Measurements from ENCODE around the gene DPP7. TPM values are rescaled to one million over a fixed set of nuclear protein-coding genes. Genes with fewer than 3 reads are reported as not detected.

Gene DPP7
- total and polyA plus RNA-seq, 2 experiments from 2014 or later, result 19.7 to 26.8 TPM

GRCh38 chr9:137134191-137134590 lies 19.7 kb upstream of the DPP7 start (continued):
- TF ChIP-seq ETS1 (IDR thresholded peaks at IDR 0.05), result no peak
- TF ChIP-seq JUNB (IDR thresholded peaks at IDR 0.05; ENCODE audit: unreplicated experiment), result no peak

GRCh38 chr9:137130176-137130755 lies 15.7 kb upstream of the DPP7 start:
- Mint-ChIP-seq H3K9me3 (no peaks in the 10 kb centered on the region; the same call in 2 of the 3 replicates), H3K4me3 (peak overlapping the region; percentile 82), H3K27me3 (ENCODE audit: insufficient read depth, low read depth, poor library complexity) (peaks cover 10% of the 10 kb centered on the region), H3K27ac (no peak overlapping the region), H3K4me1 (peaks cover 15% of the 10 kb centered on the region), H3K36me3 (ENCODE audit: low read depth) (no peaks in the 10 kb centered on the region; the same call in 2 of the 3 replicates)
- H3K9me2 ChIP-seq (ENCODE audit: insufficient read depth), result no peaks in the 10 kb centered on the region
- 0 out of 2 replicates have a peak, but pooled peaks cover 8% of the 10 kb centered on the region for H3K79me2 ChIP-seq (replicated peaks; ENCODE audit: insufficient read depth)
- H4K20me1 ChIP-seq (replicated peaks; ENCODE audit: insufficient read depth), result no peaks in the 10 kb centered on the region; the same call in 1 of the 2 replicates
- peak overlapping the region; percentile 90; the same call in 1 of the 2 replicates for H2AFZ ChIP-seq
- peaks cover 21% of the 10 kb centered on the region for H3K27me3 ChIP-seq (ENCODE audit: insufficient read depth)
- peak overlapping the region; percentile 82 for H3K4me3 ChIP-seq
- no peak overlapping the region for H3K27ac ChIP-seq (ENCODE audit: low read depth)
- peaks cover 8% of the 10 kb centered on the region for H3F3A ChIP-seq (replicated peaks; ENCODE audit: low read depth)
- H3K36me3 ChIP-seq (ENCODE audit: insufficient read depth), result no peaks in the 10 kb centered on the region
- H3K4me2 ChIP-seq, result peak overlapping the region; percentile 95
- DNase-seq (ENCODE audit: low spot score) (peak; percentile 41), ATAC-seq (peak; percentile 62)
- H3K4me1 ChIP-seq (ENCODE audit: insufficient read depth), result peaks cover 10% of the 10 kb centered on the region; the same call in 1 of the 2 replicates
- TF ChIP-seq STAT1 (IDR thresholded peaks at IDR 0.05; ENCODE audit: unreplicated experiment), result no peak
- TF ChIP-seq ETS1 (IDR thresholded peaks at IDR 0.05), result no peak
- no peak for TF ChIP-seq EZH2 (IDR thresholded peaks at IDR 0.05; ENCODE audit: low read depth, unreplicated experiment)
- TF ChIP-seq ZNF331 (CRISPR knock-in tag; IDR thresholded peaks at IDR 0.05; ENCODE audit: low read depth), result no peak
- no peak for TF ChIP-seq JUNB (IDR thresholded peaks at IDR 0.05; ENCODE audit: unreplicated experiment)
- no peak for TF ChIP-seq NANOG (IDR thresholded peaks at IDR 0.05; ENCODE audit: borderline replicate concordance)
- TF ChIP-seq CREB1 (CRISPR knock-in tag; IDR thresholded peaks at IDR 0.05; ENCODE audit: low read depth), result no peak
- TF ChIP-seq ZNF462 (CRISPR knock-in tag; IDR thresholded peaks at IDR 0.05), result no peak
- TF ChIP-seq POLR2AphosphoS5 (IDR thresholded peaks at IDR 0.05; ENCODE audit: low read depth), result no peak
- no peak for TF ChIP-seq REST (IDR thresholded peaks at IDR 0.05; ENCODE audit: unreplicated experiment)
- no peak for TF ChIP-seq EZH2phosphoT487 (IDR thresholded peaks at IDR 0.05; ENCODE audit: unreplicated experiment)
